ENCODE data around the gene GNB1. TPM values are rescaled to one million over a fixed set of nuclear protein-coding genes. Genes with fewer than 3 reads are reported as not detected.

GNB1 gene
- total and polyA plus RNA-seq, 2 donors (not counting 1 experiment from before 2014, with no cell fraction given): 91.3 to 485 TPM

DNA sequence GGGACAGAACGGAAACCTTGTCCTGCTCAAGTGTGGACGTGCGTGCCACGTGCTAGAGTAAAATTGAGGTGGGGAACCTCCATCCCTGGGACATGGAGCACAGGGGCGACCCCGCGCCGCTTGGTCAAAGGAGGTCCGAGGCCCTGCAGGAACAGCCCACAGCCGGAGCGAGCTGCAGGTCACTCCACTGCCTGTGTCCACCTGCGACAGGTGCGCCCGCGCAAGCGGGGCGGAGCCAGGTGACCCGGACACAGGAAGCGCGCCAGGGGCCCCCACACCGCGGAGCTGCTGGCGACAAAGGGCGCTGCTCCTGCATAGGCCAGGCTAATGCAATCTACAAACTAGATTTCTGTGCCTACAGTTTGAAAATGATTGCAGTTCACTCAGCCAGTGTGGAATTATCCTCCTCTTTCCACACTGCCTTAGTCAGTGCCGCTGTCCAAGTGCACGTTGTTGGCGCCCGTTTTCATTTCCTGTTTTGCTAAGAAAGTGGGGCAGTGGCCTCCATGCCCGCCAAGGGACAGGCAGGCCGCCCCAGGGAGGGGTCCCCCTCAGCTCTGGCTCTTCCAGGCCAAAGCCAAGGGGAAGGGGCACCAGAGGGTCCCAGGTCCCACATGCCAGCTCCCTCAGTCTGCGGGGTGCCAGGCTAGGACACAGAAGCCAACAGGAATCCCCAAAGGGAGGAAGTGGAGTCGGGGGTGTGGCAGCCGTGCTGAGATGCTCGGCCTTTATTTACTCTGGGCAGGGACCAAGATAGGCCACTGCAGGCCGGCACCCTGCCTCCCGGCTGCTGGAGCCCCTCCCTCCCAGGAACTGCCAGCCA, 108.3 kb downstream of the GNB1 start:
- Histone ChIP-seq H3K9me3 (ENCODE audit: control insufficient read depth, insufficient read depth, low read depth, low read length) (no peaks in the 10 kb centered on the region), H3K27me3 (ENCODE audit: control insufficient read depth, insufficient read depth, low read length) (no peaks in the 10 kb centered on the region), H3K4me1 (ENCODE audit: control insufficient read depth, extremely low read depth, insufficient read depth, low read length) (peaks cover 18% of the 10 kb centered on the region), H3K4me3 (replicated peaks in 1 of 4; ENCODE audit: control extremely low read depth in 1 of 4, insufficient read depth in 1 of 4, low read depth in 3 of 4, low read length in 4 of 4) (peak overlapping the region in 1 of 4 experiments; percentile 6), H2AFZ (ENCODE audit: low read length) (no peak overlapping the region), H3K4me2 (ENCODE audit: extremely low read depth, insufficient read depth, low read length) (peak overlapping the region; percentile 48), H3K9ac (ENCODE audit: insufficient read depth, low read length) (no peak overlapping the region), H3K79me2 (ENCODE audit: control insufficient read depth, insufficient read depth, low read length) (peaks cover 4% of the 10 kb centered on the region), H4K20me1 (ENCODE audit: control insufficient read depth, extremely low read depth, insufficient read depth, low read length) (no peaks in the 10 kb centered on the region), H3K27ac (ENCODE audit: insufficient read depth, low read length) (peak overlapping the region; percentile 49), H3K36me3 (ENCODE audit: control insufficient read depth, insufficient read depth, low read length) (peaks cover 12% of the 10 kb centered on the region)
- DNase-seq (ENCODE audit: low read depth in 2 of 2): peak; percentile 52 to 62
- TF ChIP-seq, protein P1, sequence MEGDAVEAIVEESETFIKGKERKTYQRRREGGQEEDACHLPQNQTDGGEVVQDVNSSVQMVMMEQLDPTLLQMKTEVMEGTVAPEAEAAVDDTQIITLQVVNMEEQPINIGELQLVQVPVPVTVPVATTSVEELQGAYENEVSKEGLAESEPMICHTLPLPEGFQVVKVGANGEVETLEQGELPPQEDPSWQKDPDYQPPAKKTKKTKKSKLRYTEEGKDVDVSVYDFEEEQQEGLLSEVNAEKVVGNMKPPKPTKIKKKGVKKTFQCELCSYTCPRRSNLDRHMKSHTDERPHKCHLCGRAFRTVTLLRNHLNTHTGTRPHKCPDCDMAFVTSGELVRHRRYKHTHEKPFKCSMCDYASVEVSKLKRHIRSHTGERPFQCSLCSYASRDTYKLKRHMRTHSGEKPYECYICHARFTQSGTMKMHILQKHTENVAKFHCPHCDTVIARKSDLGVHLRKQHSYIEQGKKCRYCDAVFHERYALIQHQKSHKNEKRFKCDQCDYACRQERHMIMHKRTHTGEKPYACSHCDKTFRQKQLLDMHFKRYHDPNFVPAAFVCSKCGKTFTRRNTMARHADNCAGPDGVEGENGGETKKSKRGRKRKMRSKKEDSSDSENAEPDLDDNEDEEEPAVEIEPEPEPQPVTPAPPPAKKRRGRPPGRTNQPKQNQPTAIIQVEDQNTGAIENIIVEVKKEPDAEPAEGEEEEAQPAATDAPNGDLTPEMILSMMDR (conservative IDR thresholded peaks at IDR 0.05 in 1 of 2, IDR thresholded peaks at IDR 0.05 in 1 of 2; ENCODE audit: low read depth in 1 of 2, low read length in 2 of 2): no peak

- TF ChIP-seq, protein P1 (conservative IDR thresholded peaks at IDR 0.05 in 1 of 2, IDR thresholded peaks at IDR 0.05 in 1 of 2; ENCODE audit: low read depth in 1 of 2, low read length in 2 of 2): no peak
- TF ChIP-seq EZH2 (IDR thresholded peaks at IDR 0.05; ENCODE audit: low read length, missing control alignments): no peak
- no peak overlapping the region for H3K4me2 ChIP-seq (ENCODE audit: extremely low read depth, insufficient read depth, low read length)
- no peaks in the 10 kb centered on the region for H3K27me3 ChIP-seq (ENCODE audit: control insufficient read depth, insufficient read depth, low read length)
- peaks cover 20% of the 10 kb centered on the region for H3K4me1 ChIP-seq (ENCODE audit: control insufficient read depth, extremely low read depth, insufficient read depth, low read length)
- H2AFZ ChIP-seq (ENCODE audit: low read length): no peak overlapping the region
- H3K9me3 ChIP-seq (ENCODE audit: control insufficient read depth, insufficient read depth, low read depth, low read length): no peaks in the 10 kb centered on the region
- no peak overlapping the region for H3K27ac ChIP-seq (ENCODE audit: insufficient read depth, low read length)
- peaks cover 15% of the 10 kb centered on the region for H3K79me2 ChIP-seq (ENCODE audit: control insufficient read depth, insufficient read depth, low read length)
- no peak overlapping the region for H3K4me3 ChIP-seq (replicated peaks in 1 of 4; ENCODE audit: control extremely low read depth in 1 of 4, insufficient read depth in 1 of 4, low read depth in 3 of 4, low read length in 4 of 4)
- H3K36me3 ChIP-seq (ENCODE audit: control insufficient read depth, insufficient read depth, low read length): peaks cover 5% of the 10 kb centered on the region
- no peak overlapping the region for H3K9ac ChIP-seq (ENCODE audit: insufficient read depth, low read length)
- H4K20me1 ChIP-seq (ENCODE audit: control insufficient read depth, extremely low read depth, insufficient read depth, low read length): no peaks in the 10 kb centered on the region
- no peak for DNase-seq (ENCODE audit: low read depth in 2 of 2)
Observed at GRCh38 chr1:1781526-1781903, 109.4 kb downstream of the GNB1 start.

- Histone ChIP-seq H3K9ac (ENCODE audit: insufficient read depth, low read length) (no peak overlapping the region), H3K27ac (ENCODE audit: insufficient read depth, low read length) (no peak overlapping the region), H3K4me2 (ENCODE audit: extremely low read depth, insufficient read depth, low read length) (no peak overlapping the region), H3K36me3 (ENCODE audit: control insufficient read depth, insufficient read depth, low read length) (peaks cover 3% of the 10 kb centered on the region), H3K79me2 (ENCODE audit: control insufficient read depth, insufficient read depth, low read length) (peaks cover 20% of the 10 kb centered on the region), H3K4me1 (ENCODE audit: control insufficient read depth, extremely low read depth, insufficient read depth, low read length) (peaks cover 20% of the 10 kb centered on the region), H3K9me3 (ENCODE audit: control insufficient read depth, insufficient read depth, low read depth, low read length) (no peaks in the 10 kb centered on the region), H2AFZ (ENCODE audit: low read length) (no peak overlapping the region), H4K20me1 (ENCODE audit: control insufficient read depth, extremely low read depth, insufficient read depth, low read length) (no peaks in the 10 kb centered on the region), H3K27me3 (ENCODE audit: control insufficient read depth, insufficient read depth, low read length) (no peaks in the 10 kb centered on the region), H3K4me3 (replicated peaks in 1 of 4; ENCODE audit: control extremely low read depth in 1 of 4, insufficient read depth in 1 of 4, low read depth in 3 of 4, low read length in 4 of 4) (no peak overlapping the region)
- DNase-seq (ENCODE audit: low read depth in 2 of 2): no peak
- no peak for TF ChIP-seq EZH2 (IDR thresholded peaks at IDR 0.05; ENCODE audit: low read length, missing control alignments)
- TF ChIP-seq, protein P1 (conservative IDR thresholded peaks at IDR 0.05 in 1 of 2, IDR thresholded peaks at IDR 0.05 in 1 of 2; ENCODE audit: low read depth in 1 of 2, low read length in 2 of 2): no peak
Observed at GRCh38 chr1:1780598-1781525, 110.0 kb downstream of the GNB1 start.
